Common myeloid progenitor, CD34-positive (primary cell): Measurements from ENCODE around the gene BCAS1.

ENCODE experiments used
- CTCF ChIA-PET: fragments of 350-600 bp; sonication (Branson Sonifier 250); formaldehyde crosslinking; loops from one replicate; lab custom pipeline; 2021; ENCODE audit warnings: antibody characterized with exemption; lab: Charles Lee
- POLR2A ChIA-PET: fragments of 350-600 bp; sonication (Branson Sonifier 250); formaldehyde crosslinking; loops from one replicate; lab custom pipeline; 2021; ENCODE audit warnings: antibody characterized with exemption; lab: Charles Lee
- DNase-seq, 3 donors: peaks; one replicate each; pipeline versions ENCODE4 v3.0.0 to v3.0.0-alpha.2; 2013
- H3K27ac ChIP-seq, 2 experiments: 1 replicate in 1 of 2; 2 replicates in 1 of 2; pipeline ENCODE4 v1.7.0; 2013; ENCODE audit warnings: inconsistent platforms in 2 of 2, low read length in 2 of 2, mild to moderate bottlenecking in 2 of 2, low read depth in 1 of 2, moderate library complexity in 1 of 2; ENCODE audit not compliant: severe bottlenecking in 2 of 2, insufficient read depth in 1 of 2, poor library complexity in 1 of 2
- H3K27me3 ChIP-seq, 5 experiments: replicated peaks in 2 of 5; 1 replicate in 3 of 5; 2 replicates in 2 of 5; pipeline versions ENCODE4 v1.6.1 to v1.7.0; 2013; ENCODE audit warnings: low read length in 4 of 5, mild to moderate bottlenecking in 2 of 5, moderate library complexity in 2 of 5, inconsistent platforms in 1 of 5; ENCODE audit not compliant: insufficient read depth in 5 of 5, control insufficient read depth in 4 of 5
- H3K36me3 ChIP-seq, 4 experiments: 1 replicate in 2 of 4; 2 replicates in 2 of 4; pipeline versions ENCODE4 v1.6.1 to v1.7.0; 2013; ENCODE audit warnings: low read length in 3 of 4, control low read depth in 1 of 4, mild to moderate bottlenecking in 1 of 4; ENCODE audit not compliant: control insufficient read depth in 4 of 4, insufficient read depth in 4 of 4
- H3K4me1 ChIP-seq, 4 experiments: 1 replicate in 3 of 4; 2 replicates in 1 of 4; pipeline versions ENCODE4 v1.6.1 to v1.7.1; 2013; ENCODE audit warnings: low read length in 3 of 4, mild to moderate bottlenecking in 3 of 4, control low read depth in 1 of 4, inconsistent platforms in 1 of 4, moderate library complexity in 1 of 4; ENCODE audit not compliant: control insufficient read depth in 4 of 4, insufficient read depth in 4 of 4; ENCODE audit errors: control extremely low read depth in 1 of 4
- H3K4me3 ChIP-seq, 7 experiments: 1 replicate in 4 of 7; 2 replicates in 3 of 7; pipeline versions ENCODE4 v1.5.1 to v1.7.0; 2013; ENCODE audit warnings: mild to moderate bottlenecking in 7 of 7, low read length in 6 of 7, moderate library complexity in 6 of 7, inconsistent platforms in 2 of 7, low read depth in 2 of 7, control low read depth in 1 of 7; ENCODE audit not compliant: insufficient read depth in 4 of 7, control insufficient read depth in 1 of 7; ENCODE audit errors: extremely low read depth in 1 of 7
- H3K9me3 ChIP-seq, 5 experiments: 1 replicate in 4 of 5; 2 replicates in 1 of 5; pipeline versions ENCODE4 v1.6.1 to v1.7.1; 2013; ENCODE audit warnings: low read length in 4 of 5, mild to moderate bottlenecking in 2 of 5, inconsistent platforms in 1 of 5, low read depth in 1 of 5, moderate library complexity in 1 of 5; ENCODE audit not compliant: control insufficient read depth in 4 of 5, insufficient read depth in 2 of 5; ENCODE audit errors: control extremely low read depth in 1 of 5
- WGBS: methylation state at CpG from one replicate; pipeline ENCODE4 v1.1.5; 2013; ENCODE audit not compliant: insufficient coverage; 5-methylcytosine and 5-hydroxymethylcytosine counted together

Gene BCAS1

GRCh38 chr20:53945478-53945877 is 124.9 kb downstream of the BCAS1 start:
- ChIA-PET POLR2A (interaction anchor here (0.6 kb wide), 1 partner anchor 73 kb away, joined by 4 read pairs; no protein-coding TSS in a partner anchor), CTCF (interaction anchor here (0.8 to 1.4 kb wide), 7 partner anchors 9 to 367 kb away, joined by 3 to 5 read pairs (median 3); no protein-coding TSS in a partner anchor)
- no peaks in the 10 kb centered on the region for H3K27me3 ChIP-seq
- H3K9me3 ChIP-seq = no peaks in the 10 kb centered on the region
- DNase-seq = no peak
- 100% methylated on average over 1 of the region's 2 CpGs for WGBS
- H3K4me1 ChIP-seq = peaks cover 19 to 58% (median 44%) of the 10 kb centered on the region in 4 experiments
- H3K4me3 ChIP-seq = no peak overlapping the region
- no peaks in the 10 kb centered on the region for H3K36me3 ChIP-seq
- H3K27ac ChIP-seq = no peak overlapping the region

- H3K27ac ChIP-seq = no peak overlapping the region
- no peaks in the 10 kb centered on the region for H3K36me3 ChIP-seq
- CTCF ChIA-PET = interaction anchor here (0.7 to 1.4 kb wide), 8 partner anchors 9 to 367 kb away, joined by 3 to 5 read pairs (median 3); no protein-coding TSS in a partner anchor
- 92% methylated on average over 7 of the region's 7 CpGs for WGBS
- H3K9me3 ChIP-seq = no peaks in the 10 kb centered on the region
- POLR2A ChIA-PET = interaction anchor here (0.6 kb wide), 1 partner anchor 73 kb away, joined by 4 read pairs; no protein-coding TSS in a partner anchor
- H3K4me3 ChIP-seq = no peak overlapping the region
- DNase-seq = no peak
- peaks cover 19 to 59% (median 45%) of the 10 kb centered on the region in 4 experiments for H3K4me1 ChIP-seq
- H3K27me3 ChIP-seq = no peaks in the 10 kb centered on the region
These were observed 125.6 kb downstream of the BCAS1 start for GRCh38 chr20:53944796-53945195.

GRCh38 chr20:53943522-53944291 is 126.7 kb downstream of the BCAS1 start:
- WGBS = 14% methylated on average over 7 of the region's 11 CpGs

GRCh38 chr20:53942973-53943372 is 127.4 kb downstream of the BCAS1 start:
- Histone ChIP-seq H3K27me3 (no peaks in the 10 kb centered on the region), H3K36me3 (no peaks in the 10 kb centered on the region), H3K4me3 (no peak overlapping the region), H3K4me1 (peaks cover 14 to 59% (median 36%) of the 10 kb centered on the region in 4 experiments), H3K9me3 (no peaks in the 10 kb centered on the region), H3K27ac (no peak overlapping the region)
- DNase-seq = no peak
- CTCF ChIA-PET = interaction anchor here (1.3 to 10.4 kb wide), 6 partner anchors 11 to 364 kb away, joined by 3 to 127 read pairs (median 6); no protein-coding TSS in a partner anchor
- 100% methylated on average over 1 of the region's 3 CpGs for WGBS
- POLR2A ChIA-PET = no interaction called here

More at GRCh38 chr20:53943522-53944291, 126.7 kb downstream of the BCAS1 start:
- H3K27ac ChIP-seq = no peak overlapping the region
- ChIA-PET CTCF (interaction anchor here (0.6 to 10.4 kb wide), 9 partner anchors 13 to 727 kb away, joined by 3 to 127 read pairs (median 4); no protein-coding TSS in a partner anchor), POLR2A (no interaction called here)
- DNase-seq = peak; percentile 69 to 78 (median 72)
- H3K9me3 ChIP-seq = no peaks in the 10 kb centered on the region
- no peaks in the 10 kb centered on the region for H3K27me3 ChIP-seq
- no peaks in the 10 kb centered on the region for H3K36me3 ChIP-seq
- peak overlapping the region in 5 of 7 experiments; percentile 50 to 77 (median 64) for H3K4me3 ChIP-seq
- peaks cover 14 to 59% (median 40%) of the 10 kb centered on the region in 4 experiments for H3K4me1 ChIP-seq

GRCh38 chr20:53942472-53942816 is 128.0 kb downstream of the BCAS1 start:
- H3K27me3 ChIP-seq = no peaks in the 10 kb centered on the region
- no peaks in the 10 kb centered on the region for H3K36me3 ChIP-seq
- DNase-seq = no peak
- no peaks in the 10 kb centered on the region for H3K9me3 ChIP-seq
- H3K27ac ChIP-seq = no peak overlapping the region
- WGBS = 100% methylated on average over 6 of the region's 6 CpGs
- ChIA-PET CTCF (interaction anchor here (0.9 to 10.4 kb wide), 8 partner anchors 9 to 363 kb away, joined by 3 to 127 read pairs (median 4); no protein-coding TSS in a partner anchor), POLR2A (no interaction called here)
- H3K4me3 ChIP-seq = no peak overlapping the region
- peaks cover 14 to 62% (median 37%) of the 10 kb centered on the region in 4 experiments for H3K4me1 ChIP-seq

- Histone ChIP-seq H3K9me3 (no peaks in the 10 kb centered on the region), H3K4me1 (peaks cover 14 to 68% (median 43%) of the 10 kb centered on the region in 4 experiments), H3K4me3 (peak overlapping the region in 2 of 7 experiments; percentile 32 to 33), H3K36me3 (no peaks in the 10 kb centered on the region), H3K27ac (peak overlapping the region in 1 of 2 experiments; percentile 13), H3K27me3 (no peaks in the 10 kb centered on the region)
- POLR2A ChIA-PET = no interaction called here
- 72% methylated on average over 6 of the region's 7 CpGs for WGBS
- DNase-seq = peak in 1 of 3 donors; percentile 24
- CTCF ChIA-PET = interaction anchor here (0.7 to 10.4 kb wide), 11 partner anchors 10 to 395 kb away, joined by 3 to 127 read pairs (median 3); no protein-coding TSS in a partner anchor
These were observed 128.5 kb downstream of the BCAS1 start for GRCh38 chr20:53941680-53942471.
